GM23338 (cell line): ENCODE data around the gene S100PBP. TPM values are rescaled to one million over a fixed set of nuclear protein-coding genes. Genes with fewer than 3 reads are reported as not detected.

Experiments
- ATAC-seq: fragments of 200-7000 bp; cut with Tn5 transposase; 3 replicates; pipeline ENCODE4 v1.9.1; 2020
- DNase-seq: peaks from one replicate; pipeline ENCODE4 v3.0.0-alpha.2; 2015; ENCODE audit warnings: low spot score
- H2AFZ ChIP-seq: fragments of 200-600 bp; sonication (generic); 2 replicates; pipeline ENCODE4 v1.8.0; 2016; ENCODE audit warnings: antibody characterized with exemption, mild to moderate bottlenecking, moderate library complexity
- H3F3A ChIP-seq: fragments of 200-600 bp; sonication (generic); replicated peaks from 2 replicates; pipeline ENCODE4 v1.8.0; 2017; ENCODE audit warnings: antibody characterized with exemption, mixed run types, low read depth
- H3K27ac ChIP-seq: fragments of 200-600 bp; sonication (generic); 2 replicates; pipeline ENCODE4 v1.6.1; 2016; ENCODE audit warnings: low read depth
- H3K27me3 ChIP-seq: fragments of 200-600 bp; sonication (generic); 2 replicates; pipeline ENCODE4 v1.8.0; 2016; ENCODE audit warnings: mild to moderate bottlenecking, mixed run types, moderate library complexity; ENCODE audit not compliant: insufficient read depth
- H3K36me3 ChIP-seq: fragments of 200-600 bp; sonication (generic); 2 replicates; pipeline ENCODE4 v1.8.0; 2016; ENCODE audit warnings: mild to moderate bottlenecking; ENCODE audit not compliant: insufficient read depth
- H3K4me1 ChIP-seq: fragments of 200-600 bp; sonication (generic); 2 replicates; pipeline ENCODE4 v1.8.0; 2016; ENCODE audit warnings: mild to moderate bottlenecking, moderate library complexity; ENCODE audit not compliant: insufficient read depth
- H3K4me2 ChIP-seq: fragments of 200-600 bp; sonication (generic); 2 replicates; pipeline ENCODE4 v1.7.1; 2017; ENCODE audit warnings: mixed run types
- H3K4me3 ChIP-seq: fragments of 200-600 bp; sonication (generic); 2 replicates; pipeline ENCODE4 v1.6.1; 2016; ENCODE audit warnings: mixed run types
- H3K79me2 ChIP-seq: fragments of 200-600 bp; sonication (generic); replicated peaks from 2 replicates; pipeline ENCODE4 v1.8.0; 2017; ENCODE audit warnings: mild to moderate bottlenecking; ENCODE audit not compliant: insufficient read depth
- H3K9me2 ChIP-seq: fragments of 200-600 bp; sonication (generic); 2 replicates; pipeline ENCODE4 v1.8.0; 2017; ENCODE audit not compliant: insufficient read depth
- H4K20me1 ChIP-seq: fragments of 200-600 bp; sonication (generic); replicated peaks from 2 replicates; pipeline ENCODE4 v1.8.0; 2017; ENCODE audit warnings: mild to moderate bottlenecking; ENCODE audit not compliant: insufficient read depth
- H3K27ac Mint-ChIP-seq: 2 replicates; pipeline ENCODE4 v1.8.0; 2020; ENCODE audit warnings: inconsistent platforms, mild to moderate bottlenecking, moderate library complexity, mixed read lengths
- H3K27me3 Mint-ChIP-seq: 3 replicates; pipeline ENCODE4 v1.8.0; 2022; ENCODE audit warnings: low read depth, mild to moderate bottlenecking, moderate library complexity, mixed read lengths, inconsistent platforms; ENCODE audit not compliant: insufficient read depth, poor library complexity
- H3K36me3 Mint-ChIP-seq: 3 replicates; pipeline ENCODE4 v1.8.0; 2021; ENCODE audit warnings: low read depth, mild to moderate bottlenecking, inconsistent platforms, moderate library complexity, mixed read lengths
- H3K4me1 Mint-ChIP-seq: 3 replicates; pipeline ENCODE4 v1.8.0; 2020; ENCODE audit warnings: mild to moderate bottlenecking, inconsistent platforms, mixed read lengths
- H3K4me3 Mint-ChIP-seq: 3 replicates; pipeline ENCODE4 v1.8.0; 2021; ENCODE audit warnings: moderate library complexity, mild to moderate bottlenecking, inconsistent platforms, mixed read lengths
- H3K9me3 Mint-ChIP-seq: 3 replicates; pipeline ENCODE4 v1.8.0; 2020; ENCODE audit warnings: moderate library complexity, mild to moderate bottlenecking, inconsistent platforms, mixed read lengths
- EZH2 ChIP-seq: fragments of 200-600 bp; sonication (generic); IDR thresholded peaks from one replicate; pipeline ENCODE4 v1.8.0; 2017; ENCODE audit warnings: antibody characterized with exemption, mild to moderate bottlenecking, low read depth; ENCODE audit not compliant: unreplicated experiment
- EZH2phosphoT487 ChIP-seq: fragments of 200-600 bp; sonication (generic); IDR thresholded peaks from one replicate; pipeline ENCODE4 v1.8.1; 2018; ENCODE audit warnings: antibody characterized with exemption; ENCODE audit not compliant: unreplicated experiment
- JUNB ChIP-seq: IDR thresholded peaks from one replicate; pipeline ENCODE4 v1.6.1; 2016; ENCODE audit warnings: antibody characterized with exemption; ENCODE audit not compliant: unreplicated experiment
- ZNF114 ChIP-seq: fragments of 250-450 bp; sonication (Bioruptor Pico); IDR thresholded peaks from 2 replicates; pipeline ENCODE4 v1.5.0; 2020; ENCODE audit warnings: mild to moderate bottlenecking, moderate library complexity
- polyA plus RNA-seq: library from polyadenylated mRNA; unstranded; fragments of >200 nt; fragmentation: Nextera tagmentation; extraction: Ambion mirVana; gene quantifications from 2 replicates; pipeline ENCODE4 v1.2.1, GENCODE V29; 2016
- total RNA-seq: library from RNA; depleted of rRNA; stranded (reverse); fragments of >200 nt; shearing (Covaris generic); gene quantifications from 2 replicates; pipeline ENCODE4 v1.2.3, GENCODE V29; 2014
- TF ChIP-seq, protein P1 (sequence below): IDR thresholded peaks from one replicate; pipeline ENCODE4 v1.6.1; 2018; ENCODE audit warnings: antibody characterized with exemption; ENCODE audit not compliant: unreplicated experiment
- TF ChIP-seq, protein P2 (sequence below), 2 experiments: fragments of 200-600 bp in 1 of 2; sonication (generic) in 1 of 2; conservative IDR thresholded peaks; 2 replicates each; pipeline versions ENCODE4 v1.5.1 to v1.6.1; 2016 to 2017; ENCODE audit warnings: antibody characterized with exemption in 2 of 2, low read depth in 2 of 2, mild to moderate bottlenecking in 2 of 2, moderate library complexity in 1 of 2
- TF ChIP-seq, protein P3 (sequence below): IDR thresholded peaks from 2 replicates; pipeline ENCODE4 v1.6.1; 2016; ENCODE audit warnings: antibody characterized with exemption

S100PBP gene
- total and polyA plus RNA-seq, 2 experiments from 2014 or later: 30.6 to 65.2 TPM

DNA sequence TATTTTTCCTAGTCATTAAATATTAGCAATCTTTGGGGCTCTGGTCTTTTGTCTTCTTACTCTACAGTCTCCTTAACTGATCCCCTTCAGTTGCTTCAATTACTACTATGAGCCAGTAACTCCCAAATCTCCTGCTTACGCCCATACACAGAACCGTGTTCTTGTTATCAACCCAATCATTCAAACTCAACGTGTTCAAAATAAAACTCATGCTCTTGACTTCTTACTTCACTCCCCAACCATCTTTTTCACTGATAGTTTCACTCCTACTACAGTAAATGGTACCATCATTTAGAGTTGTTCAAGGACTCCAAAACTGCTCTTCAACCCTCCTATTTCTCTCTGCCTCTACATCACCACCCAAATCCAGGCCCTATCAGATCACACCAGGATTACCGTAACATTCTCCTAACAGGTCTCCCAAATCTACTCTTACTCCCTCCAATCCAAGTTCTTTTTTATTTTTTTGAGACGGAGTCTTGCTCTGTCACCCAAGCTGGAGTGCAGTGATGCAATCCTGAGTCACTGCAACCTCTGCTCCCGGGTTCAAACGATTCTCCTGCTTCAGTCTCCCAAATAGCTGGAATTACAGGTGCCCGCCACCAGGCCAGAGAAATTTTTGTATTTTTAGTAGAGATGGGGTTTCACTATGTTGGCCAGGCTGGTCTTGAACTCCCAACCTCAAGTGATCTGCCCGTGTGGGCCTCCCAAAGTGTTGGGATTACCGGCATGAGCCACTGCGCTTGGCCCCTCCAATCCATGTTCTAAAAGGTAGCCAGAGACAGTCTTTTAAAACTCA, 3.3 kb upstream of the S100PBP start (continued):
- TF ChIP-seq, protein P1, sequence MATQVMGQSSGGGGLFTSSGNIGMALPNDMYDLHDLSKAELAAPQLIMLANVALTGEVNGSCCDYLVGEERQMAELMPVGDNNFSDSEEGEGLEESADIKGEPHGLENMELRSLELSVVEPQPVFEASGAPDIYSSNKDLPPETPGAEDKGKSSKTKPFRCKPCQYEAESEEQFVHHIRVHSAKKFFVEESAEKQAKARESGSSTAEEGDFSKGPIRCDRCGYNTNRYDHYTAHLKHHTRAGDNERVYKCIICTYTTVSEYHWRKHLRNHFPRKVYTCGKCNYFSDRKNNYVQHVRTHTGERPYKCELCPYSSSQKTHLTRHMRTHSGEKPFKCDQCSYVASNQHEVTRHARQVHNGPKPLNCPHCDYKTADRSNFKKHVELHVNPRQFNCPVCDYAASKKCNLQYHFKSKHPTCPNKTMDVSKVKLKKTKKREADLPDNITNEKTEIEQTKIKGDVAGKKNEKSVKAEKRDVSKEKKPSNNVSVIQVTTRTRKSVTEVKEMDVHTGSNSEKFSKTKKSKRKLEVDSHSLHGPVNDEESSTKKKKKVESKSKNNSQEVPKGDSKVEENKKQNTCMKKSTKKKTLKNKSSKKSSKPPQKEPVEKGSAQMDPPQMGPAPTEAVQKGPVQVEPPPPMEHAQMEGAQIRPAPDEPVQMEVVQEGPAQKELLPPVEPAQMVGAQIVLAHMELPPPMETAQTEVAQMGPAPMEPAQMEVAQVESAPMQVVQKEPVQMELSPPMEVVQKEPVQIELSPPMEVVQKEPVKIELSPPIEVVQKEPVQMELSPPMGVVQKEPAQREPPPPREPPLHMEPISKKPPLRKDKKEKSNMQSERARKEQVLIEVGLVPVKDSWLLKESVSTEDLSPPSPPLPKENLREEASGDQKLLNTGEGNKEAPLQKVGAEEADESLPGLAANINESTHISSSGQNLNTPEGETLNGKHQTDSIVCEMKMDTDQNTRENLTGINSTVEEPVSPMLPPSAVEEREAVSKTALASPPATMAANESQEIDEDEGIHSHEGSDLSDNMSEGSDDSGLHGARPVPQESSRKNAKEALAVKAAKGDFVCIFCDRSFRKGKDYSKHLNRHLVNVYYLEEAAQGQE: no peak
- TF ChIP-seq, protein P2, sequence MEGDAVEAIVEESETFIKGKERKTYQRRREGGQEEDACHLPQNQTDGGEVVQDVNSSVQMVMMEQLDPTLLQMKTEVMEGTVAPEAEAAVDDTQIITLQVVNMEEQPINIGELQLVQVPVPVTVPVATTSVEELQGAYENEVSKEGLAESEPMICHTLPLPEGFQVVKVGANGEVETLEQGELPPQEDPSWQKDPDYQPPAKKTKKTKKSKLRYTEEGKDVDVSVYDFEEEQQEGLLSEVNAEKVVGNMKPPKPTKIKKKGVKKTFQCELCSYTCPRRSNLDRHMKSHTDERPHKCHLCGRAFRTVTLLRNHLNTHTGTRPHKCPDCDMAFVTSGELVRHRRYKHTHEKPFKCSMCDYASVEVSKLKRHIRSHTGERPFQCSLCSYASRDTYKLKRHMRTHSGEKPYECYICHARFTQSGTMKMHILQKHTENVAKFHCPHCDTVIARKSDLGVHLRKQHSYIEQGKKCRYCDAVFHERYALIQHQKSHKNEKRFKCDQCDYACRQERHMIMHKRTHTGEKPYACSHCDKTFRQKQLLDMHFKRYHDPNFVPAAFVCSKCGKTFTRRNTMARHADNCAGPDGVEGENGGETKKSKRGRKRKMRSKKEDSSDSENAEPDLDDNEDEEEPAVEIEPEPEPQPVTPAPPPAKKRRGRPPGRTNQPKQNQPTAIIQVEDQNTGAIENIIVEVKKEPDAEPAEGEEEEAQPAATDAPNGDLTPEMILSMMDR (conservative IDR thresholded peaks at IDR 0.05; ENCODE audit: low read depth in 2 of 2): no peak
- no peak for TF ChIP-seq EZH2phosphoT487
- TF ChIP-seq ZNF114 (CRISPR knock-in tag): no peak
- no peak for TF ChIP-seq EZH2

DNA sequence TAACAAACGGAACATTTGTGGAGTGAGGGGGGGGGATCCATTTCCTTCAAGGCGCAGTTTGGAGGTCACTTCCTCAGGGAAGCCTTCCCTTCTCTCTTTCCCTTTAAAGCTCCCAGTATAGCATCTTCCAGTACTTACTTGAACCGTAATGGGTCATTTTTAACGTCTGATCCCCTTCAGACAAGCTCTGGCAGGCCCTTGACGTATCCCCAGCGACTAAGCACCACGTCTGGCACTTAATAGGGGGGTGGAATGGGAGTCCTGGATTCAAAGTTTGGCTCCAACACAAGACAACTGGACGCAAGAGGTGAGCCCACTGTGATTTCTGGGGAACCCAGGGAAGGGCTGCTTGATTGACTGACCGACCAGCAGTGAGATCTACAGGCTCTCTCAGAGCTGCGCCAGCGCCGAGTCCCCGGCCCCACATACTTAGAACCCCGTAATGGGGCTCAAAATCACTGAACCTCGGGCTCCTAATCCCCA, 736 bp upstream of the S100PBP start:
- Histone ChIP-seq H3K27ac (peak overlapping the region; percentile 97), H3K36me3 (peaks cover 16% of the 10 kb centered on the region; the same call in 1 of the 2 replicates), H2AFZ (no peak overlapping the region), H3K4me3 (peak overlapping the region; percentile 100), H3K4me2 (peak overlapping the region; percentile 88), H4K20me1 (peaks cover 39% of the 10 kb centered on the region; the same call in 1 of the 2 replicates), H3K79me2 (peaks cover 89% of the 10 kb centered on the region), H3F3A (peaks cover 5% of the 10 kb centered on the region), H3K4me1 (peaks cover 42% of the 10 kb centered on the region), H3K9me2 (no peaks in the 10 kb centered on the region), H3K27me3 (no peaks in the 10 kb centered on the region)
- Mint-ChIP-seq H3K27me3 (peaks cover 7% of the 10 kb centered on the region), H3K4me1 (peaks cover 45% of the 10 kb centered on the region), H3K36me3 (peaks cover 40% of the 10 kb centered on the region), H3K9me3 (no peaks in the 10 kb centered on the region; the same call in 2 of the 3 replicates), H3K4me3 (peak overlapping the region; percentile 98), H3K27ac (peak overlapping the region; percentile 96)
- TF ChIP-seq, protein P3, sequence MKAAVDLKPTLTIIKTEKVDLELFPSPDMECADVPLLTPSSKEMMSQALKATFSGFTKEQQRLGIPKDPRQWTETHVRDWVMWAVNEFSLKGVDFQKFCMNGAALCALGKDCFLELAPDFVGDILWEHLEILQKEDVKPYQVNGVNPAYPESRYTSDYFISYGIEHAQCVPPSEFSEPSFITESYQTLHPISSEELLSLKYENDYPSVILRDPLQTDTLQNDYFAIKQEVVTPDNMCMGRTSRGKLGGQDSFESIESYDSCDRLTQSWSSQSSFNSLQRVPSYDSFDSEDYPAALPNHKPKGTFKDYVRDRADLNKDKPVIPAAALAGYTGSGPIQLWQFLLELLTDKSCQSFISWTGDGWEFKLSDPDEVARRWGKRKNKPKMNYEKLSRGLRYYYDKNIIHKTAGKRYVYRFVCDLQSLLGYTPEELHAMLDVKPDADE: no peak
- TF ChIP-seq EZH2 (no peak), JUNB (no peak), EZH2phosphoT487 (no peak), ZNF114 (CRISPR knock-in tag) (no peak)
- ATAC-seq (peak; percentile 12), DNase-seq (peak; percentile 37)
